Neutrophil (primary cell): ENCODE measurements around the gene PSENEN.

ENCODE experiments used
- H3K27ac ChIP-seq: fragments of 200-600 bp; sonication (generic); 2 replicates; pipeline ENCODE4 v1.5.1; 2016; ENCODE audit warnings: mild to moderate bottlenecking, moderate library complexity
- H3K27me3 ChIP-seq: fragments of 200-600 bp; sonication (generic); 2 replicates; pipeline ENCODE4 v1.6.0; 2016; ENCODE audit warnings: mild to moderate bottlenecking
- H3K36me3 ChIP-seq: fragments of 200-600 bp; sonication (generic); 2 replicates; pipeline ENCODE4 v1.5.1; 2017
- H3K4me1 ChIP-seq, 2 experiments: fragments of 200-600 bp in 1 of 2; sonication (generic) in 1 of 2; 1 replicate in 1 of 2; 2 replicates in 1 of 2; pipeline versions ENCODE4 v1.5.1 to v1.6.1; 2013 to 2016; ENCODE audit warnings: low read depth in 1 of 2, low read length in 1 of 2, mild to moderate bottlenecking in 1 of 2, moderate library complexity in 1 of 2; ENCODE audit not compliant: control insufficient read depth in 1 of 2, insufficient read depth in 1 of 2
- H3K4me3 ChIP-seq, 2 experiments: fragments of 200-600 bp in 1 of 2; sonication (generic) in 1 of 2; 1 replicate in 1 of 2; 2 replicates in 1 of 2; pipeline ENCODE4 v1.5.1; 2013 to 2016; ENCODE audit warnings: low read depth in 1 of 2, low read length in 1 of 2, mild to moderate bottlenecking in 1 of 2, moderate library complexity in 1 of 2
- H3K9me3 ChIP-seq: fragments of 200-600 bp; sonication (generic); 2 replicates; pipeline ENCODE4 v1.5.1; 2016
- CTCF ChIP-seq: fragments of 200-600 bp; sonication (generic); IDR thresholded peaks from 2 replicates; pipeline ENCODE4 v1.5.1; 2016; ENCODE audit warnings: antibody characterized with exemption

The PSENEN gene

GRCh38 chr19:35743640-35744429, 1.6 kb upstream of the PSENEN start:
- no peak for TF ChIP-seq CTCF
- peaks cover 10% of the 10 kb centered on the region for H3K36me3 ChIP-seq
- peak overlapping the region; percentile 74 to 83 for H3K4me3 ChIP-seq
- no peaks in the 10 kb centered on the region for H3K9me3 ChIP-seq
- H3K27ac ChIP-seq = peak overlapping the region; percentile 96
- no peaks in the 10 kb centered on the region for H3K27me3 ChIP-seq
- H3K4me1 ChIP-seq = peaks cover 71 to 81% of the 10 kb centered on the region in 2 experiments

DNA sequence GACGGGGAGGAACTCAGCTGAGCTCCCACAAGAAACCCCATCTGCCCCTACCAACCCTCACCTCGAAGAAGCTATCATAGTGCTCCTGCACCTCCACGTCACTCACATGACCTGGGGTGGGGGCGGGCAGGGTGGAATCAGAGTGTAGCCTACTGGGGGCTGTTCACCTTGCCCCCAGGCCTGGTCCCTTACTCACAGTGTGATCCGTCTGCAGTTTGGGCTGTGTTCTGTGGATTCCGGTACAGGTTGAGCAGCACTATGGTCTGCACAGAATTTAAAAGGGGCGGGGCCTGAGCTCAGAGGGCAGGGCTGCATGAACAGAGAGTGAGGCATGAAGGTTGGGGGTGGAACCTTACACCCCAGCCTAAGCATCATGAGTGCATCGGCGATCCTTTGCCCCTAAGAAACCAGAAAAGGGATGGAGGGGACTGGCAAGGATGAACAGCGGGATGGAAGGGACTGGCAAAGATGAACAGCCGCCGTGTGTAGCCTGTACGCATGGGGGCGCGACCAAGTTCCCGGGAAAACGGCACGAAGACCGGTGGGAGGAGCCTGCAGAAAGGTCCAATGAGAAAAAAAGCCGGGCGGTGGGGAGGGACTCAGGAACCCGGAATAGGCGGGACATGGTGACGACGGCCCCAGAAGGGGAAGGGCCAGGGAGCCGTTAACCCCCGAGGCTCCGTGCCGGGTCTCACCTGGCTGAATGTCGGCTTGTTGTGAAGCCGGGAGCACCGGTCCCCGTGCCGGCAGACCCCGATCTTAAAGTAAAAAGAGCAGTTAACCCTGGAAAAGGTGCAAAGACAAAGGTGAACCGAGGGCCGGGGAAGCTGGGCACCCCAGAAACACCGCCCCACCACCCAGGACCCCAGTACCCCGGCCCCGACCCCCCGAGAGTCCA, 772 bp upstream of the PSENEN start:
- Histone ChIP-seq H3K36me3 (peaks cover 2% of the 10 kb centered on the region), H3K27ac (peak overlapping the region; percentile 96), H3K9me3 (no peaks in the 10 kb centered on the region), H3K4me3 (peak overlapping the region; percentile 74 to 83), H3K4me1 (peaks cover 74 to 83% of the 10 kb centered on the region in 2 experiments), H3K27me3 (no peaks in the 10 kb centered on the region)
- TF ChIP-seq CTCF = no peak

DNA sequence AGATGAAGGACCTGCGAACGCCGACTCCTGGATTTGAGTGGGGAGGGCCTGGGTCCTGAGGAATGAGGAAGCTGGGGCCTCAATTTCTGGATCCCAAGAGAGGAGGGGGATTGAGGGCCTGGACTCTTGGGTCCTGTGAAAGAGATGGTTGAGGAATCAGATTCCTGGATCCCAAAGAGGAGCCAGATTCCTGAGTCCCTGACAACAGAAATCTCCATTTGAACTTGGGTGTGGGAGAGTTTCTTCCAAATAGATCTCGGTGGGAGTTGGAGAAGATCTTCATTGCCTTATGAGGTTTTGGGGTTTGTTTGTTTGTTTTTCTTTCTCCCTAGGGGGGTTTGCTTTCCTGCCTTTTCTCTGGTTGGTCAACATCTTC, 624 bp downstream of the PSENEN start:
- no peaks in the 10 kb centered on the region for H3K27me3 ChIP-seq
- H3K4me3 ChIP-seq = peak overlapping the region; percentile 74 to 83
- TF ChIP-seq CTCF = no peak
- H3K9me3 ChIP-seq = no peaks in the 10 kb centered on the region
- H3K27ac ChIP-seq = peak overlapping the region; percentile 96
- H3K4me1 ChIP-seq = peaks cover 62 to 70% of the 10 kb centered on the region in 2 experiments
- H3K36me3 ChIP-seq = no peaks in the 10 kb centered on the region

DNA sequence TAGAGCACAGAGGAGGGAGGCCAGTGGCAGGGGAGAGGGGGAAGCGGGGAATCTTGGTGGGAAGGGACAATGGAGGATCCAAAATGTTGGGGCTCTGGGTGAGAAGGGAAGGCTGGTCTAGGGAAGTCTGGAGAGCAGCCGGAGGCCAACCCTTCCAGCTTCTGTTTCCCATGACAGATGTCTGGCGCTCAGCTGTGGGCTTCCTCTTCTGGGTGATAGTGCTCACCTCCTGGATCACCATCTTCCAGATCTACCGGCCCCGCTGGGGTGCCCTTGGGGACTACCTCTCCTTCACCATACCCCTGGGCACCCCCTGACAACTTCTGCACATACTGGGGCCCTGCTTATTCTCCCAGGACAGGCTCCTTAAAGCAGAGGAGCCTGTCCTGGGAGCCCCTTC, 1.1 kb downstream of the PSENEN start:
- Histone ChIP-seq H3K27ac (peak overlapping the region; percentile 96), H3K4me3 (peak overlapping the region; percentile 74 to 83), H3K4me1 (peaks cover 58 to 66% of the 10 kb centered on the region in 2 experiments)

More for the DNA sequence above, 1.1 kb downstream of the PSENEN start:
- no peak for TF ChIP-seq CTCF
- Histone ChIP-seq H3K9me3 (no peaks in the 10 kb centered on the region), H3K36me3 (no peaks in the 10 kb centered on the region), H3K27me3 (no peaks in the 10 kb centered on the region)
